Measurements from ENCODE around the gene FAM24B. TPM values are rescaled to one million over a fixed set of nuclear protein-coding genes. Genes with fewer than 3 reads are reported as not detected.
A peak's percentile ranks its signal among the peaks of the same experiment; 100 is the strongest.

The FAM24B gene
- total and polyA plus RNA-seq, 7 experiments from 2014 or later: 5.0 to 13.5 (median 10.4) TPM

- intact Hi-C loops (cut with micrococcal nuclease): no loop called here
- H3K36me3 Mint-ChIP-seq: peaks cover 12 to 63% (median 55%) of the 10 kb centered on the region in 5 donors
- peaks cover 0 to 19% (median 0%) of the 10 kb centered on the region in 7 donors for H3K4me1 Mint-ChIP-seq
- CTCF ChIA-PET: interaction anchor here (0.6 kb wide), 1 partner anchor 1100 kb away, joined by 5 read pairs; no protein-coding TSS in a partner anchor
- ATAC-seq: no peak
- H3K36me3 ChIP-seq (ENCODE audit: control insufficient read depth in 2 of 3, insufficient read depth in 3 of 3, low read length in 3 of 3): peaks cover 0 to 21% (median 0%) of the 10 kb centered on the region in 3 experiments
- no peak for DNase-seq
- no peaks in the 10 kb centered on the region for H3K4me1 ChIP-seq (ENCODE audit: control insufficient read depth in 2 of 2, insufficient read depth in 2 of 2, low read length in 2 of 2)
- H3K4me3 Mint-ChIP-seq: no peak overlapping the region
- no peak overlapping the region for H3K4me3 ChIP-seq (ENCODE audit: low read length)
- peaks cover 3 to 10% (median 5%) of the 10 kb centered on the region in 11 donors for H3K9me3 Mint-ChIP-seq
- no peak overlapping the region for H3K27ac Mint-ChIP-seq
- no peaks in the 10 kb centered on the region for H3K9me3 ChIP-seq (ENCODE audit: control insufficient read depth in 2 of 3, low read length in 3 of 3)
- POLR2A ChIA-PET: no interaction called here
- H3K27me3 Mint-ChIP-seq: no peaks in the 10 kb centered on the region
- no peak overlapping the region for H3K27ac ChIP-seq (ENCODE audit: low read depth, low read length)
- no peaks in the 10 kb centered on the region for H3K27me3 ChIP-seq (ENCODE audit: control insufficient read depth in 2 of 2, insufficient read depth in 2 of 2, low read length in 2 of 2)
Observed at GRCh38 chr10:122844146-122844545, 35.2 kb downstream of the FAM24B start.

- Mint-ChIP-seq H3K9me3 (peaks cover 2 to 10% (median 5%) of the 10 kb centered on the region in 11 donors), H3K27me3 (no peaks in the 10 kb centered on the region), H3K4me3 (no peak overlapping the region), H3K36me3 (peaks cover 23 to 74% (median 65%) of the 10 kb centered on the region in 5 donors), H3K4me1 (peaks cover 0 to 11% (median 0%) of the 10 kb centered on the region in 7 donors), H3K27ac (no peak overlapping the region)
- Histone ChIP-seq H3K36me3 (ENCODE audit: control insufficient read depth in 2 of 3, insufficient read depth in 3 of 3, low read length in 3 of 3) (peaks cover 0 to 25% (median 0%) of the 10 kb centered on the region in 3 experiments), H3K4me3 (ENCODE audit: low read length) (no peak overlapping the region), H3K27me3 (ENCODE audit: control insufficient read depth in 2 of 2, insufficient read depth in 2 of 2, low read length in 2 of 2) (no peaks in the 10 kb centered on the region), H3K4me1 (ENCODE audit: control insufficient read depth in 2 of 2, insufficient read depth in 2 of 2, low read length in 2 of 2) (no peaks in the 10 kb centered on the region), H3K9me3 (ENCODE audit: control insufficient read depth in 2 of 3, low read length in 3 of 3) (no peaks in the 10 kb centered on the region), H3K27ac (ENCODE audit: low read depth, low read length) (no peak overlapping the region)
- ATAC-seq: no peak
- no peak for DNase-seq
- ChIA-PET CTCF (no interaction called here), POLR2A (no interaction called here)
- intact Hi-C loops (cut with micrococcal nuclease): no loop called here
Observed at GRCh38 chr10:122841569-122841968, 37.8 kb downstream of the FAM24B start.

GRCh38 chr10:122839505-122839904 is 39.9 kb downstream of the FAM24B start:
- CTCF ChIA-PET: no interaction called here
- intact Hi-C loops (cut with micrococcal nuclease): no loop called here

GRCh38 chr10:122838880-122839279 is 40.5 kb downstream of the FAM24B start:
- intact Hi-C loops (cut with micrococcal nuclease): no loop called here
- no peak overlapping the region for H3K27ac ChIP-seq (ENCODE audit: low read depth, low read length)
- ATAC-seq (no peak), DNase-seq (no peak)
- CTCF ChIA-PET: no interaction called here
- no peaks in the 10 kb centered on the region for H3K4me1 ChIP-seq (ENCODE audit: control insufficient read depth in 2 of 2, insufficient read depth in 2 of 2, low read length in 2 of 2)
- peaks cover 0 to 23% (median 0%) of the 10 kb centered on the region in 3 experiments for H3K36me3 ChIP-seq (ENCODE audit: control insufficient read depth in 2 of 3, insufficient read depth in 3 of 3, low read length in 3 of 3)
- no peaks in the 10 kb centered on the region for H3K27me3 ChIP-seq (ENCODE audit: control insufficient read depth in 2 of 2, insufficient read depth in 2 of 2, low read length in 2 of 2)
- POLR2A ChIA-PET: no interaction called here
- Mint-ChIP-seq H3K27me3 (no peaks in the 10 kb centered on the region), H3K4me1 (no peaks in the 10 kb centered on the region), H3K27ac (no peak overlapping the region), H3K4me3 (no peak overlapping the region), H3K9me3 (peaks cover 0 to 10% (median 4%) of the 10 kb centered on the region in 11 donors), H3K36me3 (peaks cover 13 to 74% (median 58%) of the 10 kb centered on the region in 5 donors)
- no peaks in the 10 kb centered on the region for H3K9me3 ChIP-seq (ENCODE audit: control insufficient read depth in 2 of 3, low read length in 3 of 3)
- no peak overlapping the region for H3K4me3 ChIP-seq (ENCODE audit: low read length)

More at GRCh38 chr10:122839505-122839904, 39.9 kb downstream of the FAM24B start:
- POLR2A ChIA-PET: no interaction called here
- peak overlapping the region in 1 of 9 donors; percentile 76 for H3K27ac Mint-ChIP-seq
- H3K9me3 ChIP-seq (ENCODE audit: control insufficient read depth in 2 of 3, low read length in 3 of 3): no peaks in the 10 kb centered on the region
- no peaks in the 10 kb centered on the region for H3K4me1 ChIP-seq (ENCODE audit: control insufficient read depth in 2 of 2, insufficient read depth in 2 of 2, low read length in 2 of 2)
- H3K36me3 Mint-ChIP-seq: peaks cover 13 to 71% (median 62%) of the 10 kb centered on the region in 5 donors
- H3K9me3 Mint-ChIP-seq: peaks cover 0 to 10% (median 4%) of the 10 kb centered on the region in 11 donors
- H3K36me3 ChIP-seq (ENCODE audit: control insufficient read depth in 2 of 3, insufficient read depth in 3 of 3, low read length in 3 of 3): peaks cover 0 to 23% (median 0%) of the 10 kb centered on the region in 3 experiments
- DNase-seq: no peak
- ATAC-seq: no peak
- no peaks in the 10 kb centered on the region for H3K27me3 Mint-ChIP-seq
- H3K4me1 Mint-ChIP-seq: no peaks in the 10 kb centered on the region
- no peak overlapping the region for H3K4me3 ChIP-seq (ENCODE audit: low read length)
- H3K27me3 ChIP-seq (ENCODE audit: control insufficient read depth in 2 of 2, insufficient read depth in 2 of 2, low read length in 2 of 2): no peaks in the 10 kb centered on the region
- no peak overlapping the region for H3K27ac ChIP-seq (ENCODE audit: low read depth, low read length)
- H3K4me3 Mint-ChIP-seq: no peak overlapping the region

DNA sequence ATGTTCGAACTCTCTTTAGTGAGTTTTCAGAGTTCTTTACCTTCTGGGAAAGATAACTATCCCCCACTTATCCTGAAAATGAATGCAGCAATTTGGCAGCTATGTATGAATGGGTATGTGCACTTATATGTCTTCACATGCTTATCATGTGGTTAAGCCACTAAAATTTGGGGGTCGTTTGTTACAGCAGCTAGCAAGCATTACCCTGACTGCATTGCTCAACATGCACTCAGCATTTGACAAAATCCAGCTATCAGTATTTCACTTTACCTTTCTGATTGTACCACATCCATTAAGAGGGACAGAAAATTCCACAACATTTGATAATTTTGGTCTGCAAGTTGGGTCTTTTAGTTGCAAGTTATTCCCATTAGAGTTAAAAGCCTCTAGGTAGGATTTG is 43.5 kb downstream of the FAM24B start:
- Histone ChIP-seq H3K27me3 (ENCODE audit: control insufficient read depth in 2 of 2, insufficient read depth in 2 of 2, low read length in 2 of 2) (no peaks in the 10 kb centered on the region), H3K4me3 (ENCODE audit: low read length) (no peak overlapping the region), H3K27ac (ENCODE audit: low read depth, low read length) (no peak overlapping the region), H3K4me1 (ENCODE audit: control insufficient read depth in 2 of 2, insufficient read depth in 2 of 2, low read length in 2 of 2) (no peaks in the 10 kb centered on the region), H3K36me3 (ENCODE audit: control insufficient read depth in 2 of 3, insufficient read depth in 3 of 3, low read length in 3 of 3) (peaks cover 0 to 27% (median 0%) of the 10 kb centered on the region in 3 experiments), H3K9me3 (ENCODE audit: control insufficient read depth in 2 of 3, low read length in 3 of 3) (no peaks in the 10 kb centered on the region)
- no peaks in the 10 kb centered on the region for H3K27me3 Mint-ChIP-seq
- ChIA-PET POLR2A (no interaction called here), CTCF (no interaction called here)
- peaks cover 0 to 4% (median 0%) of the 10 kb centered on the region in 11 donors for H3K9me3 Mint-ChIP-seq
- ATAC-seq (no peak), DNase-seq (no peak)
- H3K4me1 Mint-ChIP-seq: no peaks in the 10 kb centered on the region
- H3K4me3 Mint-ChIP-seq: no peak overlapping the region
- intact Hi-C loops (cut with micrococcal nuclease): no loop called here
- H3K36me3 Mint-ChIP-seq: peaks cover 16 to 74% (median 50%) of the 10 kb centered on the region in 5 donors
- no peak overlapping the region for H3K27ac Mint-ChIP-seq

DNA sequence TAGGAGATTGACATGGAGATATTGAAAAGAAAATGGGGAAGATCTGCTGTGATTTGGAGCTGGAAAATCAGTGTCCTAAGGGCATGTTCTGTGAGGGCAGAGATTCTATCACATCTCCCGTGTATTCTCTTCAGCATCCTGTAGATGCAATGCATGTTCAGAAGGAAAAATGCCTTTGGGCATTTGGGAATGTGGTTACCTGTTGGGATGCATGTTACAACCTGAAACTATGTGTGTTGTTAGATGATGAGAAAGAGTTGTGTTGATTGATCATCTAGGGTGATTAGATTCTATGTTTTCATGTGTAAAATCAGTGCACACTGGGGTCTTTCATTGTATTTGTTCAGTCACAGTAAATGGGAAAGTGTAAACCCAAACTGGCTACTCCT is 48.4 kb downstream of the FAM24B start:
- Histone ChIP-seq H3K36me3 (ENCODE audit: control insufficient read depth in 2 of 3, insufficient read depth in 3 of 3, low read length in 3 of 3) (peaks cover 0 to 8% (median 0%) of the 10 kb centered on the region in 3 experiments), H3K27ac (ENCODE audit: low read depth, low read length) (no peak overlapping the region), H3K4me3 (ENCODE audit: low read length) (no peak overlapping the region), H3K4me1 (ENCODE audit: control insufficient read depth in 2 of 2, insufficient read depth in 2 of 2, low read length in 2 of 2) (no peaks in the 10 kb centered on the region), H3K27me3 (ENCODE audit: control insufficient read depth in 2 of 2, insufficient read depth in 2 of 2, low read length in 2 of 2) (no peaks in the 10 kb centered on the region), H3K9me3 (ENCODE audit: control insufficient read depth in 2 of 3, low read length in 3 of 3) (no peaks in the 10 kb centered on the region)
- ChIA-PET CTCF (no interaction called here), POLR2A (no interaction called here)
- peaks cover 0 to 2% (median 0%) of the 10 kb centered on the region in 5 donors for H3K27me3 Mint-ChIP-seq
- peaks cover 7 to 36% (median 23%) of the 10 kb centered on the region in 5 donors for H3K36me3 Mint-ChIP-seq
- H3K9me3 Mint-ChIP-seq: peaks cover 0 to 1% (median 0%) of the 10 kb centered on the region in 11 donors
- H3K27ac Mint-ChIP-seq: no peak overlapping the region
- no peaks in the 10 kb centered on the region for H3K4me1 Mint-ChIP-seq
- intact Hi-C loops (cut with micrococcal nuclease): no loop called here
- ATAC-seq (no peak), DNase-seq (no peak)
- no peak overlapping the region for H3K4me3 Mint-ChIP-seq

DNA sequence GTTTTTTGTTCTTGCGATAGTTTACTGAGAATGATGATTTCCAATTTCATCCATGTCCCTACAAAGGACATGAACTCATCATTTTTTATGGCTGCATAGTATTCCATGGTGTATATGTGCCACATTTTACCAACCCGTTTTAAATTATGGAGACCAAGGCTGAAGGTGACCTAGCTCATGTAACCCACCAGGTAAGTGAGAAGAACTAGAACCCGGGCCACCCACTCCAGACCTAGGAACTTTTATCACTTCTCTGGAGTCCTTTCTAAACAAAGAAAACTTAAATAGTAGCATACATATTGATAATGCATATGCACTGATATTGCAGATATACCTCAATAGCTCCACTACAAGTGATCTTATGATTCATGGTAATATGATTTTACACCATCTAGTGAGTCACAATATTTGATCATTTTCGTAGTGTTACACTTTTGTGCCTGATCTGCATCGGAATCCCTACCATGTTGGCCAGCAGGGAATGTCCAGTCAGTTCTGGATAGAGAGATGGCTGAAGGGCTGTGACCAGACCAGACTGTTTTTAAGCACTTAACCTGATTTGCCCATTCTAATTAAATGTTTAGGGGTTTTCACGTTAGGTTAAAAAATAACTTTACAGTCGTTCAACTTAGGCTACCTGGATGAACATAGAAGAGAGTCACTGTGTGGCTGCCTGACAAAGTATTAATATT is 49.0 kb downstream of the FAM24B start:
- Mint-ChIP-seq H3K9me3 (peaks cover 0 to 1% (median 0%) of the 10 kb centered on the region in 11 donors), H3K36me3 (peaks cover 7 to 33% (median 21%) of the 10 kb centered on the region in 5 donors), H3K27ac (no peak overlapping the region), H3K4me3 (no peak overlapping the region), H3K27me3 (peaks cover 0 to 6% (median 4%) of the 10 kb centered on the region in 5 donors), H3K4me1 (no peaks in the 10 kb centered on the region)
- Histone ChIP-seq H3K27ac (ENCODE audit: low read depth, low read length) (no peak overlapping the region), H3K4me1 (ENCODE audit: control insufficient read depth in 2 of 2, insufficient read depth in 2 of 2, low read length in 2 of 2) (no peaks in the 10 kb centered on the region), H3K4me3 (ENCODE audit: low read length) (no peak overlapping the region), H3K27me3 (ENCODE audit: control insufficient read depth in 2 of 2, insufficient read depth in 2 of 2, low read length in 2 of 2) (no peaks in the 10 kb centered on the region), H3K9me3 (ENCODE audit: control insufficient read depth in 2 of 3, low read length in 3 of 3) (no peaks in the 10 kb centered on the region), H3K36me3 (ENCODE audit: control insufficient read depth in 2 of 3, insufficient read depth in 3 of 3, low read length in 3 of 3) (peaks cover 0 to 4% (median 0%) of the 10 kb centered on the region in 3 experiments)
- DNase-seq (no peak), ATAC-seq (no peak)
- ChIA-PET POLR2A (no interaction called here), CTCF (no interaction called here)
- intact Hi-C loops (cut with micrococcal nuclease): no loop called here
